ENCODE data around the gene WDPCP.
"Not testable (repeated sequence)": the region's sequence is repeated elsewhere in the genome, so short reads cannot be mapped to it uniquely, and the experiment has no call there.

- TF ChIP-seq POLR2A, CTCF (IDR thresholded peaks at IDR 0.05): not testable (repeated sequence)
Measured at GRCh38 chr2:63357722-63358121, 230.6 kb downstream of the WDPCP start.

Data from gastroesophageal sphincter (tissue), 3 donors.